HEK293 (cell line): Measurements from ENCODE around the gene ZNF79.

Experiments used
- CTCF ChIA-PET: fragments of 350-600 bp; formaldehyde crosslinking; extraction: SDS; loops from one replicate; lab custom pipeline; 2021; ENCODE audit warnings: antibody characterized with exemption; lab: Yijun Ruan, JAX
- POLR2A ChIA-PET: fragments of 300-600 bp; formaldehyde crosslinking; extraction: SDS; loops from one replicate; lab custom pipeline; 2020; ENCODE audit warnings: antibody characterized with exemption, inconsistent platforms; lab: Yijun Ruan, JAX
- H3K27ac ChIP-seq: fragments of 200-500 bp; sonication (Bioruptor generic); 2 replicates; pipeline ENCODE4 v1.5.1; 2014; ENCODE audit warnings: low read depth, low read length, control low read depth, inconsistent platforms; ENCODE audit errors: extremely low read depth
- H3K36me3 ChIP-seq, 2 experiments: fragments of 200-500 bp in 1 of 2; sonication (Bioruptor generic) in 1 of 2; 1 replicate in 1 of 2; 2 replicates in 1 of 2; pipeline ENCODE4 v1.5.1; 2014 to 2017; ENCODE audit warnings: inconsistent platforms in 2 of 2, low read length in 2 of 2; ENCODE audit not compliant: control insufficient read depth in 2 of 2, insufficient read depth in 1 of 2
- H3K4me1 ChIP-seq: fragments of 200-500 bp; sonication (Bioruptor generic); 2 replicates; pipeline ENCODE4 v1.5.1; 2014; ENCODE audit warnings: mild to moderate bottlenecking, low read length, inconsistent platforms; ENCODE audit not compliant: control insufficient read depth, insufficient read depth
- H3K4me3 ChIP-seq: 2 replicates; pipeline ENCODE4 v1.5.1; 2011; ENCODE audit warnings: low read depth, mild to moderate bottlenecking, control low read depth, low read length, moderate library complexity
- H3K9me3 ChIP-seq: fragments of 200-500 bp; sonication (Bioruptor generic); 2 replicates; pipeline ENCODE4 v1.5.1; 2014; ENCODE audit warnings: low read depth, low read length, inconsistent platforms; ENCODE audit not compliant: control insufficient read depth, insufficient read depth
- EGR2 ChIP-seq: fragments of 450-650 bp; formaldehyde crosslinking; IDR thresholded peaks from 2 replicates; pipeline ENCODE4 v1.5.1; 2016; ENCODE audit warnings: low read depth, missing biosample characterization, missing genetic modification characterization
- GLIS1 ChIP-seq: fragments of 450-650 bp; formaldehyde crosslinking; IDR thresholded peaks from 2 replicates; pipeline ENCODE4 v1.5.1; 2016; ENCODE audit warnings: missing biosample characterization, missing genetic modification characterization
- GLIS2 ChIP-seq: fragments of 450-650 bp; formaldehyde crosslinking; IDR thresholded peaks from 2 replicates; pipeline ENCODE4 v1.5.1; 2016; ENCODE audit warnings: missing biosample characterization, missing genetic modification characterization
- ZBTB20 ChIP-seq: fragments of 450-650 bp; formaldehyde crosslinking; IDR thresholded peaks from 2 replicates; pipeline ENCODE4 v1.5.1; 2016; ENCODE audit warnings: missing biosample characterization, missing genetic modification characterization
- ZBTB48 ChIP-seq: fragments of 450-650 bp; formaldehyde crosslinking; IDR thresholded peaks from 2 replicates; pipeline ENCODE4 v1.5.1; 2016; ENCODE audit warnings: missing biosample characterization, missing genetic modification characterization
- ZNF146 ChIP-seq: fragments of 450-650 bp; formaldehyde crosslinking; IDR thresholded peaks from 2 replicates; pipeline ENCODE4 v1.5.1; 2016; ENCODE audit warnings: missing biosample characterization, missing genetic modification characterization
- ZNF175 ChIP-seq: fragments of 450-650 bp; formaldehyde crosslinking; IDR thresholded peaks from 2 replicates; pipeline ENCODE4 v1.5.1; 2016; ENCODE audit warnings: missing biosample characterization, missing genetic modification characterization
- ZNF37A ChIP-seq: fragments of 450-650 bp; IDR thresholded peaks from 2 replicates; pipeline ENCODE4 v1.5.1; 2018; ENCODE audit warnings: missing biosample characterization, missing genetic modification characterization
- ZNF571 ChIP-seq: fragments of 450-650 bp; formaldehyde crosslinking; IDR thresholded peaks from 2 replicates; pipeline ENCODE4 v1.5.0; 2017; ENCODE audit warnings: missing biosample characterization, missing genetic modification characterization
- ZNF658 ChIP-seq: fragments of 450-650 bp; formaldehyde crosslinking; IDR thresholded peaks from 2 replicates; pipeline ENCODE4; 2016; ENCODE audit warnings: missing biosample characterization, missing genetic modification characterization
- ZXDB ChIP-seq: fragments of 450-650 bp; formaldehyde crosslinking; IDR thresholded peaks from 2 replicates; pipeline ENCODE4 v1.5.1; 2016; ENCODE audit warnings: missing biosample characterization, missing genetic modification characterization
- TF ChIP-seq, protein P1 (sequence below): fragments of 450-650 bp; formaldehyde crosslinking; IDR thresholded peaks from 2 replicates; pipeline ENCODE4 v1.5.1; 2016; ENCODE audit warnings: missing biosample characterization, missing genetic modification characterization, borderline replicate concordance
- TF ChIP-seq, protein P2 (sequence below): fragments of 450-650 bp; formaldehyde crosslinking; IDR thresholded peaks from 2 replicates; pipeline ENCODE4 v1.5.1; 2017; ENCODE audit warnings: missing biosample characterization, missing genetic modification characterization
- TF ChIP-seq, protein P3 (sequence below): fragments of 450-650 bp; formaldehyde crosslinking; IDR thresholded peaks from 2 replicates; pipeline ENCODE4 v1.5.1; 2016; ENCODE audit warnings: missing biosample characterization, missing genetic modification characterization
- TF ChIP-seq, protein P4 (sequence below): fragments of 450-650 bp; formaldehyde crosslinking; IDR thresholded peaks from 2 replicates; pipeline ENCODE4 v1.5.1; 2016; ENCODE audit warnings: missing biosample characterization, missing genetic modification characterization
- TF ChIP-seq, protein P5 (sequence below): fragments of 450-650 bp; formaldehyde crosslinking; IDR thresholded peaks from 2 replicates; pipeline ENCODE4 v1.5.1; 2016; ENCODE audit warnings: missing biosample characterization, missing genetic modification characterization, borderline replicate concordance
- TF ChIP-seq, protein P6 (sequence below): fragments of 450-650 bp; IDR thresholded peaks from 2 replicates; pipeline ENCODE4 v1.5.1; 2018; ENCODE audit warnings: missing biosample characterization, missing genetic modification characterization
- TF ChIP-seq, protein P7 (sequence below): fragments of 450-650 bp; formaldehyde crosslinking; IDR thresholded peaks from 2 replicates; pipeline ENCODE4 v1.5.1; 2016; ENCODE audit warnings: missing biosample characterization, missing genetic modification characterization

ZNF79 gene

DNA sequence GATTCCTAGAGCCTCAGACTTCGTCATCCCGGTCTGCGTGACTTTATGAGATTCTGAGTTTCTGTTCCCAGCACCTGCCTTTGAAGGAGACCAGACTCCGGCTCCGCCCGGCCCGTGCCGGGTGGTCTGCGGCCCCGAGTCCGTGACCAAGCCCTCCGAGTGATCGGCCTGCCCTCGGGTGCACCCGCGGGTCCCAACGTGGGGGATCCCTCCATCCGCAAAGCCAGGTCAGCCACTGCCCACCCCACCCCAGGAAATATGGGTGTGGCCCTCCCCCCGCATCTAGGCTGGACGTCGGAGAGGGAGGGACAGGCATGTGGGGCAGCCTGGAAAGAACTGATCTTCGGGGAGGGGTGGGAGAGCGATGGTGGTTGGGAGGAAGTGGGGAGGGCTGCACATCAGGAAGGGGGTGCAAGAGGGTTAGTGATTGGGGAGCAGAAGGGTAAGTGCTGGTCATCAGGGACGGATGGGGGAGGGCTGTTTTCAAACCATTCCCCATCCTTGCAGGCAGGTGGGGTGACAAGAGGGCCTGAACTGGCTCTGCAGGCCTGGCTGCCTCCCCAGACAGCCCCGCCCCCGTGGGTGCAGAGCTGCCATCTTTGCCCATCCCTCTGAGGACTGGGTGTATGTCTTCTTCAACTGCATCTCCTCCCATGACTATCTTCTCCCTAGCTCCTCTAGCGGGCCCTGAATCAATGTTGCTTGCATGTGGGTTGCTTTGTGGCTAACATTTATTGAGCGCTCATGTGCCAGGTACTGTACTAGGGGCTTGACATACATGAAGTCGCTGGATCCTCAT, 27.9 kb downstream of the ZNF79 start (continued):
- TF ChIP-seq, protein P1, sequence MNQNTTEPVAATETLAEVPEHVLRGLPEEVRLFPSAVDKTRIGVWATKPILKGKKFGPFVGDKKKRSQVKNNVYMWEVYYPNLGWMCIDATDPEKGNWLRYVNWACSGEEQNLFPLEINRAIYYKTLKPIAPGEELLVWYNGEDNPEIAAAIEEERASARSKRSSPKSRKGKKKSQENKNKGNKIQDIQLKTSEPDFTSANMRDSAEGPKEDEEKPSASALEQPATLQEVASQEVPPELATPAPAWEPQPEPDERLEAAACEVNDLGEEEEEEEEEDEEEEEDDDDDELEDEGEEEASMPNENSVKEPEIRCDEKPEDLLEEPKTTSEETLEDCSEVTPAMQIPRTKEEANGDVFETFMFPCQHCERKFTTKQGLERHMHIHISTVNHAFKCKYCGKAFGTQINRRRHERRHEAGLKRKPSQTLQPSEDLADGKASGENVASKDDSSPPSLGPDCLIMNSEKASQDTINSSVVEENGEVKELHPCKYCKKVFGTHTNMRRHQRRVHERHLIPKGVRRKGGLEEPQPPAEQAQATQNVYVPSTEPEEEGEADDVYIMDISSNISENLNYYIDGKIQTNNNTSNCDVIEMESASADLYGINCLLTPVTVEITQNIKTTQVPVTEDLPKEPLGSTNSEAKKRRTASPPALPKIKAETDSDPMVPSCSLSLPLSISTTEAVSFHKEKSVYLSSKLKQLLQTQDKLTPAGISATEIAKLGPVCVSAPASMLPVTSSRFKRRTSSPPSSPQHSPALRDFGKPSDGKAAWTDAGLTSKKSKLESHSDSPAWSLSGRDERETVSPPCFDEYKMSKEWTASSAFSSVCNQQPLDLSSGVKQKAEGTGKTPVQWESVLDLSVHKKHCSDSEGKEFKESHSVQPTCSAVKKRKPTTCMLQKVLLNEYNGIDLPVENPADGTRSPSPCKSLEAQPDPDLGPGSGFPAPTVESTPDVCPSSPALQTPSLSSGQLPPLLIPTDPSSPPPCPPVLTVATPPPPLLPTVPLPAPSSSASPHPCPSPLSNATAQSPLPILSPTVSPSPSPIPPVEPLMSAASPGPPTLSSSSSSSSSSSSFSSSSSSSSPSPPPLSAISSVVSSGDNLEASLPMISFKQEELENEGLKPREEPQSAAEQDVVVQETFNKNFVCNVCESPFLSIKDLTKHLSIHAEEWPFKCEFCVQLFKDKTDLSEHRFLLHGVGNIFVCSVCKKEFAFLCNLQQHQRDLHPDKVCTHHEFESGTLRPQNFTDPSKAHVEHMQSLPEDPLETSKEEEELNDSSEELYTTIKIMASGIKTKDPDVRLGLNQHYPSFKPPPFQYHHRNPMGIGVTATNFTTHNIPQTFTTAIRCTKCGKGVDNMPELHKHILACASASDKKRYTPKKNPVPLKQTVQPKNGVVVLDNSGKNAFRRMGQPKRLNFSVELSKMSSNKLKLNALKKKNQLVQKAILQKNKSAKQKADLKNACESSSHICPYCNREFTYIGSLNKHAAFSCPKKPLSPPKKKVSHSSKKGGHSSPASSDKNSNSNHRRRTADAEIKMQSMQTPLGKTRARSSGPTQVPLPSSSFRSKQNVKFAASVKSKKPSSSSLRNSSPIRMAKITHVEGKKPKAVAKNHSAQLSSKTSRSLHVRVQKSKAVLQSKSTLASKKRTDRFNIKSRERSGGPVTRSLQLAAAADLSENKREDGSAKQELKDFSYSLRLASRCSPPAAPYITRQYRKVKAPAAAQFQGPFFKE (tag by site-specific recombination): no peak
- TF ChIP-seq GLIS1 (peak; percentile 30; the same call in 1 of the 2 replicates), ZBTB20 (tag by site-specific recombination) (peak; percentile 52; the same call in 1 of the 2 replicates), GLIS2 (tag by site-specific recombination) (peak; percentile 78), ZNF146 (tag by site-specific recombination) (no peak), ZNF658 (tag by site-specific recombination) (no peak), ZBTB48 (tag by site-specific recombination) (peak; percentile 35; the same call in 1 of the 2 replicates)
- TF ChIP-seq, protein P2, sequence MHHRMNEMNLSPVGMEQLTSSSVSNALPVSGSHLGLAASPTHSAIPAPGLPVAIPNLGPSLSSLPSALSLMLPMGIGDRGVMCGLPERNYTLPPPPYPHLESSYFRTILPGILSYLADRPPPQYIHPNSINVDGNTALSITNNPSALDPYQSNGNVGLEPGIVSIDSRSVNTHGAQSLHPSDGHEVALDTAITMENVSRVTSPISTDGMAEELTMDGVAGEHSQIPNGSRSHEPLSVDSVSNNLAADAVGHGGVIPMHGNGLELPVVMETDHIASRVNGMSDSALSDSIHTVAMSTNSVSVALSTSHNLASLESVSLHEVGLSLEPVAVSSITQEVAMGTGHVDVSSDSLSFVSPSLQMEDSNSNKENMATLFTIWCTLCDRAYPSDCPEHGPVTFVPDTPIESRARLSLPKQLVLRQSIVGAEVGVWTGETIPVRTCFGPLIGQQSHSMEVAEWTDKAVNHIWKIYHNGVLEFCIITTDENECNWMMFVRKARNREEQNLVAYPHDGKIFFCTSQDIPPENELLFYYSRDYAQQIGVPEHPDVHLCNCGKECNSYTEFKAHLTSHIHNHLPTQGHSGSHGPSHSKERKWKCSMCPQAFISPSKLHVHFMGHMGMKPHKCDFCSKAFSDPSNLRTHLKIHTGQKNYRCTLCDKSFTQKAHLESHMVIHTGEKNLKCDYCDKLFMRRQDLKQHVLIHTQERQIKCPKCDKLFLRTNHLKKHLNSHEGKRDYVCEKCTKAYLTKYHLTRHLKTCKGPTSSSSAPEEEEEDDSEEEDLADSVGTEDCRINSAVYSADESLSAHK (tag by site-specific recombination): no peak
- TF ChIP-seq, protein P3, sequence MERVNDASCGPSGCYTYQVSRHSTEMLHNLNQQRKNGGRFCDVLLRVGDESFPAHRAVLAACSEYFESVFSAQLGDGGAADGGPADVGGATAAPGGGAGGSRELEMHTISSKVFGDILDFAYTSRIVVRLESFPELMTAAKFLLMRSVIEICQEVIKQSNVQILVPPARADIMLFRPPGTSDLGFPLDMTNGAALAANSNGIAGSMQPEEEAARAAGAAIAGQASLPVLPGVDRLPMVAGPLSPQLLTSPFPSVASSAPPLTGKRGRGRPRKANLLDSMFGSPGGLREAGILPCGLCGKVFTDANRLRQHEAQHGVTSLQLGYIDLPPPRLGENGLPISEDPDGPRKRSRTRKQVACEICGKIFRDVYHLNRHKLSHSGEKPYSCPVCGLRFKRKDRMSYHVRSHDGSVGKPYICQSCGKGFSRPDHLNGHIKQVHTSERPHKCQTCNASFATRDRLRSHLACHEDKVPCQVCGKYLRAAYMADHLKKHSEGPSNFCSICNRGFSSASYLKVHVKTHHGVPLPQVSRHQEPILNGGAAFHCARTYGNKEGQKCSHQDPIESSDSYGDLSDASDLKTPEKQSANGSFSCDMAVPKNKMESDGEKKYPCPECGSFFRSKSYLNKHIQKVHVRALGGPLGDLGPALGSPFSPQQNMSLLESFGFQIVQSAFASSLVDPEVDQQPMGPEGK (tag by site-specific recombination): peak; percentile 79
- TF ChIP-seq, protein P4, sequence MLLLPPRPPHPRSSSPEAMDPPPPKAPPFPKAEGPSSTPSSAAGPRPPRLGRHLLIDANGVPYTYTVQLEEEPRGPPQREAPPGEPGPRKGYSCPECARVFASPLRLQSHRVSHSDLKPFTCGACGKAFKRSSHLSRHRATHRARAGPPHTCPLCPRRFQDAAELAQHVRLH (tag by site-specific recombination): no peak
- TF ChIP-seq, all 188 proteins: peak for 27

DNA sequence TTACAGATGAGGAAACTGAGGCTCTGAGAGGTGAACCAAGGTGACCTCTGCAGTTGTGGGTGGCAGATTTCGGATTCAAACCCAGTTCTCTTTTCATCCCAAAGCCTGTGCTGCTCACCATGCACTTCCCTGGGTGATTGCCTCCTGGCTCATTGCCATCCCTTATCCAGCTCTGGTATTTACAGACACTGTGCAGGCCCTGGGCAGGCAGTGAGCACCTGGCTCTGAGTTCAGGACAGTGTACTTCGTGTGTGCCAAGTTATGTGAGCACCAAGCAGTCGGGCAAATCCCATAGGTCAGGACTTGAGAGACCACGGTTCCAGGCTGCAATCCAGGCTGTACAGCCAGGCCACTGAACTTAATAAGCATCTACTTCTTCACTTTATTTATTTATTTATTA, 28.5 kb downstream of the ZNF79 start:
- POLR2A ChIA-PET: interaction anchor here (0.7 to 4.0 kb wide), 4 partner anchors 10 to 228 kb away, joined by 3 to 46 read pairs (median 9); partner anchors contain the start of gene ZNF79
- no peak overlapping the region for H3K27ac ChIP-seq
- H3K4me3 ChIP-seq: no peak overlapping the region
- H3K36me3 ChIP-seq: peaks cover 5 to 65% of the 10 kb centered on the region in 2 experiments; a peak in 2 of 3 replicates
- no peaks in the 10 kb centered on the region for H3K4me1 ChIP-seq
- CTCF ChIA-PET: interaction anchor here (0.6 to 1.0 kb wide), 2 partner anchors 52 to 90 kb away, joined by 3 read pairs; no protein-coding TSS in a partner anchor
- H3K9me3 ChIP-seq: no peaks in the 10 kb centered on the region
- TF ChIP-seq, protein P5, sequence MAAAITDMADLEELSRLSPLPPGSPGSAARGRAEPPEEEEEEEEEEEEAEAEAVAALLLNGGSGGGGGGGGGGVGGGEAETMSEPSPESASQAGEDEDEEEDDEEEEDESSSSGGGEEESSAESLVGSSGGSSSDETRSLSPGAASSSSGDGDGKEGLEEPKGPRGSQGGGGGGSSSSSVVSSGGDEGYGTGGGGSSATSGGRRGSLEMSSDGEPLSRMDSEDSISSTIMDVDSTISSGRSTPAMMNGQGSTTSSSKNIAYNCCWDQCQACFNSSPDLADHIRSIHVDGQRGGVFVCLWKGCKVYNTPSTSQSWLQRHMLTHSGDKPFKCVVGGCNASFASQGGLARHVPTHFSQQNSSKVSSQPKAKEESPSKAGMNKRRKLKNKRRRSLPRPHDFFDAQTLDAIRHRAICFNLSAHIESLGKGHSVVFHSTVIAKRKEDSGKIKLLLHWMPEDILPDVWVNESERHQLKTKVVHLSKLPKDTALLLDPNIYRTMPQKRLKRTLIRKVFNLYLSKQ (tag by site-specific recombination): no peak
- TF ChIP-seq ZNF571 (no peak), ZXDB (tag by site-specific recombination) (no peak), EGR2 (tag by site-specific recombination) (no peak), ZNF175 (no peak), ZNF37A (tag by site-specific recombination) (no peak)
- TF ChIP-seq, protein P6, sequence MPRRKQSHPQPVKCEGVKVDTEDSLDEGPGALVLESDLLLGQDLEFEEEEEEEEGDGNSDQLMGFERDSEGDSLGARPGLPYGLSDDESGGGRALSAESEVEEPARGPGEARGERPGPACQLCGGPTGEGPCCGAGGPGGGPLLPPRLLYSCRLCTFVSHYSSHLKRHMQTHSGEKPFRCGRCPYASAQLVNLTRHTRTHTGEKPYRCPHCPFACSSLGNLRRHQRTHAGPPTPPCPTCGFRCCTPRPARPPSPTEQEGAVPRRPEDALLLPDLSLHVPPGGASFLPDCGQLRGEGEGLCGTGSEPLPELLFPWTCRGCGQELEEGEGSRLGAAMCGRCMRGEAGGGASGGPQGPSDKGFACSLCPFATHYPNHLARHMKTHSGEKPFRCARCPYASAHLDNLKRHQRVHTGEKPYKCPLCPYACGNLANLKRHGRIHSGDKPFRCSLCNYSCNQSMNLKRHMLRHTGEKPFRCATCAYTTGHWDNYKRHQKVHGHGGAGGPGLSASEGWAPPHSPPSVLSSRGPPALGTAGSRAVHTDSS (tag by site-specific recombination): no peak
- TF ChIP-seq, protein P7, sequence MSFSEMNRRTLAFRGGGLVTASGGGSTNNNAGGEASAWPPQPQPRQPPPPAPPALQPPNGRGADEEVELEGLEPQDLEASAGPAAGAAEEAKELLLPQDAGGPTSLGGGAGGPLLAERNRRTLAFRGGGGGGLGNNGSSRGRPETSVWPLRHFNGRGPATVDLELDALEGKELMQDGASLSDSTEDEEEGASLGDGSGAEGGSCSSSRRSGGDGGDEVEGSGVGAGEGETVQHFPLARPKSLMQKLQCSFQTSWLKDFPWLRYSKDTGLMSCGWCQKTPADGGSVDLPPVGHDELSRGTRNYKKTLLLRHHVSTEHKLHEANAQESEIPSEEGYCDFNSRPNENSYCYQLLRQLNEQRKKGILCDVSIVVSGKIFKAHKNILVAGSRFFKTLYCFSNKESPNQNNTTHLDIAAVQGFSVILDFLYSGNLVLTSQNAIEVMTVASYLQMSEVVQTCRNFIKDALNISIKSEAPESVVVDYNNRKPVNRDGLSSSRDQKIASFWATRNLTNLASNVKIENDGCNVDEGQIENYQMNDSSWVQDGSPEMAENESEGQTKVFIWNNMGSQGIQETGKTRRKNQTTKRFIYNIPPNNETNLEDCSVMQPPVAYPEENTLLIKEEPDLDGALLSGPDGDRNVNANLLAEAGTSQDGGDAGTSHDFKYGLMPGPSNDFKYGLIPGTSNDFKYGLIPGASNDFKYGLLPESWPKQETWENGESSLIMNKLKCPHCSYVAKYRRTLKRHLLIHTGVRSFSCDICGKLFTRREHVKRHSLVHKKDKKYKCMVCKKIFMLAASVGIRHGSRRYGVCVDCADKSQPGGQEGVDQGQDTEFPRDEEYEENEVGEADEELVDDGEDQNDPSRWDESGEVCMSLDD: no peak
